ENCODE data around the gene VIPR2.
"Not testable (repeated sequence)": the region's sequence is repeated elsewhere in the genome, so short reads cannot be mapped to it uniquely, and the experiment has no call there.

The VIPR2 gene

GRCh38 chr7:159013181-159013690 lies 131.4 kb downstream of the VIPR2 start:
- no peak for DNase-seq (ENCODE audit: low spot score)

GRCh38 chr7:159012353-159013069 lies 132.2 kb downstream of the VIPR2 start:
- no peak for DNase-seq (ENCODE audit: low spot score)

- no peak for DNase-seq (ENCODE audit: low spot score)
Measured at GRCh38 chr7:159011722-159012022, 133.0 kb downstream of the VIPR2 start.

GRCh38 chr7:159010937-159011721 lies 133.5 kb downstream of the VIPR2 start:
- DNase-seq (ENCODE audit: low spot score), result no peak

GRCh38 chr7:159010411-159010810 lies 134.3 kb downstream of the VIPR2 start:
- no peak for DNase-seq (ENCODE audit: low spot score)

- no peak for DNase-seq (ENCODE audit: low spot score)
Measured at GRCh38 chr7:159009951-159010350, 134.7 kb downstream of the VIPR2 start.

- DNase-seq (ENCODE audit: low spot score), result no peak
Measured at GRCh38 chr7:159008417-159008816, 136.2 kb downstream of the VIPR2 start.

GRCh38 chr7:159007996-159008389 lies 136.7 kb downstream of the VIPR2 start:
- DNase-seq (ENCODE audit: low spot score), result no peak

GRCh38 chr7:159007364-159007995 lies 137.2 kb downstream of the VIPR2 start:
- DNase-seq (ENCODE audit: low spot score), result no peak

GRCh38 chr7:159006610-159007130 lies 138.0 kb downstream of the VIPR2 start:
- DNase-seq (ENCODE audit: low spot score), result no peak

GRCh38 chr7:159006022-159006609 lies 138.6 kb downstream of the VIPR2 start:
- not testable (repeated sequence) for DNase-seq (ENCODE audit: low spot score)

- DNase-seq (ENCODE audit: low spot score), result no peak
Measured at GRCh38 chr7:159005618-159006017, 139.0 kb downstream of the VIPR2 start.

GRCh38 chr7:159004411-159004810 lies 140.3 kb downstream of the VIPR2 start:
- no peak for DNase-seq (ENCODE audit: low spot score)

GRCh38 chr7:159001811-159002210 lies 142.9 kb downstream of the VIPR2 start:
- no peak for DNase-seq (ENCODE audit: low spot score)

GRCh38 chr7:159000859-159001435 lies 143.7 kb downstream of the VIPR2 start:
- DNase-seq (ENCODE audit: low spot score), result no peak

- no peak for DNase-seq (ENCODE audit: low spot score)
Measured at GRCh38 chr7:159000070-159000469, 144.6 kb downstream of the VIPR2 start.

- DNase-seq (ENCODE audit: low spot score), result no peak
Measured at GRCh38 chr7:158999496-158999895, 145.2 kb downstream of the VIPR2 start.

GRCh38 chr7:158998261-158998660 lies 146.4 kb downstream of the VIPR2 start:
- not testable (repeated sequence) for DNase-seq (ENCODE audit: low spot score)

GRCh38 chr7:158997471-158997870 lies 147.2 kb downstream of the VIPR2 start:
- DNase-seq (ENCODE audit: low spot score), result no peak

- DNase-seq (ENCODE audit: low spot score), result no peak
Measured at GRCh38 chr7:158997110-158997453, 147.6 kb downstream of the VIPR2 start.

- no peak for DNase-seq (ENCODE audit: low spot score)
Measured at GRCh38 chr7:158996214-158997109, 148.2 kb downstream of the VIPR2 start.
